Liver (tissue), 3 donors: ENCODE measurements around the gene VASN.

Experiments
- EGR1 ChIP-seq, 2 donors: IDR thresholded peaks; 2 replicates each; pipeline ENCODE4 v1.6.1; 2016 to 2018; ENCODE audit warnings: antibody characterized with exemption in 2 of 2, low read depth in 2 of 2
- GABPA ChIP-seq, 2 donors: IDR thresholded peaks in 1 of 2; conservative IDR thresholded peaks in 1 of 2; 2 replicates each; pipeline ENCODE4 v1.6.1; 2016; ENCODE audit warnings: antibody characterized with exemption in 2 of 2, mild to moderate bottlenecking in 1 of 2, moderate library complexity in 1 of 2
- SP1 ChIP-seq: IDR thresholded peaks from 2 replicates; pipeline ENCODE4 v1.6.1; 2018; ENCODE audit warnings: antibody characterized with exemption, mild to moderate bottlenecking
- YY1 ChIP-seq: IDR thresholded peaks from 2 replicates; pipeline ENCODE4 v1.6.1; 2016; ENCODE audit warnings: antibody characterized with exemption, mild to moderate bottlenecking
- TF ChIP-seq, protein P1 (sequence below): fragments of 150-350 bp; IDR thresholded peaks from 2 replicates; pipeline ENCODE4 v1.5.1; 2017; ENCODE audit warnings: improper control_type of control experiment, low read depth, low read length; ENCODE audit not compliant: missing input control
- TF ChIP-seq, protein P2 (sequence below): IDR thresholded peaks from 2 replicates; pipeline ENCODE4 v1.6.1; 2016; ENCODE audit warnings: antibody characterized with exemption
- TF ChIP-seq, protein P3 (sequence below): IDR thresholded peaks from 2 replicates; pipeline ENCODE4 v1.6.1; 2016; ENCODE audit warnings: antibody characterized with exemption, mild to moderate bottlenecking
- TF ChIP-seq, protein P4 (sequence below): IDR thresholded peaks from 2 replicates; pipeline ENCODE4 v1.6.1; 2016; ENCODE audit warnings: antibody characterized with exemption
- donor health status: healthy.
- donor health status: healthy.

DNA sequence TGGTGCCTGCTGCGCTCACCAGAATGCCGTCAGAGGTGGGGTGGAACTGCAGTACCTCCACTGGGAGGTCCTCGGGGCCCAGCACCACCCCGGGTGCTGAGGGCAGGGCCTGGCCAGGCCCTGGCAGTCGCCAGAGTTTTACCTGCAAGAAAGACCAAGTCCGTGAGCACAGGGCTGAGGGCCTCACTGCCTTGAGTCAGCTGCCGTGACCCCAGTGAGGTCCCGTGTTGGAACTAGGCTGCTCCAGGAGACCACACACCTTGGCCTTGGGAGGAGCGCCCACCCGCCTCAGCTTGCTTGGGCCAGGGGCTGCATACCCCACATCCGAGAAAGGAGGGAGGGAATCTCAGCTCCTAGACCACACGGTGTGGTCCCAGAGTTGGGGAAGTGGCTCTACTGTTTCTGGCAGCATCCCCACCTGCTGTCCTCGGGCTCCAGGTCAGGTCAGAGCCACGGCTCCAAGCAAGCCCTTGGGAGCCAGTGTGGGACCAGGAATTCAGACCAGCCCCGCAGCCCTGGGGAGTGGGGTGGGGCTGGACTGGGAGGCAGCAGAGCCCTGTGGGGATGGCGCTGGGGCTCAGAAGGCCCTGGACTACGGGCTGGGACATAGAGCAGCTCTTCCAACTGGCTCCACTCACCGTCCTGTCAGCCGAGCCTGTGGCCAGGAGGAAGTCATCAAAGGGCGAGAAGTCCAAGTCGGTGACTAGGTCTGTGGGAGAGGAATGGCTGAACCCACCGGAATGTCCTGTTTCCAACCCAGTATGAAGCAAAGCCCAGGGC lies 36.1 kb downstream of the VASN start:
- TF ChIP-seq YY1: no peak
- no peak for TF ChIP-seq GABPA (IDR thresholded peaks at IDR 0.05 in 1 of 2, conservative IDR thresholded peaks at IDR 0.05 in 1 of 2)
- TF ChIP-seq, protein P1, sequence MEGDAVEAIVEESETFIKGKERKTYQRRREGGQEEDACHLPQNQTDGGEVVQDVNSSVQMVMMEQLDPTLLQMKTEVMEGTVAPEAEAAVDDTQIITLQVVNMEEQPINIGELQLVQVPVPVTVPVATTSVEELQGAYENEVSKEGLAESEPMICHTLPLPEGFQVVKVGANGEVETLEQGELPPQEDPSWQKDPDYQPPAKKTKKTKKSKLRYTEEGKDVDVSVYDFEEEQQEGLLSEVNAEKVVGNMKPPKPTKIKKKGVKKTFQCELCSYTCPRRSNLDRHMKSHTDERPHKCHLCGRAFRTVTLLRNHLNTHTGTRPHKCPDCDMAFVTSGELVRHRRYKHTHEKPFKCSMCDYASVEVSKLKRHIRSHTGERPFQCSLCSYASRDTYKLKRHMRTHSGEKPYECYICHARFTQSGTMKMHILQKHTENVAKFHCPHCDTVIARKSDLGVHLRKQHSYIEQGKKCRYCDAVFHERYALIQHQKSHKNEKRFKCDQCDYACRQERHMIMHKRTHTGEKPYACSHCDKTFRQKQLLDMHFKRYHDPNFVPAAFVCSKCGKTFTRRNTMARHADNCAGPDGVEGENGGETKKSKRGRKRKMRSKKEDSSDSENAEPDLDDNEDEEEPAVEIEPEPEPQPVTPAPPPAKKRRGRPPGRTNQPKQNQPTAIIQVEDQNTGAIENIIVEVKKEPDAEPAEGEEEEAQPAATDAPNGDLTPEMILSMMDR: no peak
- TF ChIP-seq, protein P2, sequence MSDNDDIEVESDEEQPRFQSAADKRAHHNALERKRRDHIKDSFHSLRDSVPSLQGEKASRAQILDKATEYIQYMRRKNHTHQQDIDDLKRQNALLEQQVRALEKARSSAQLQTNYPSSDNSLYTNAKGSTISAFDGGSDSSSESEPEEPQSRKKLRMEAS: no peak
- no peak for TF ChIP-seq SP1
- TF ChIP-seq, protein P3, sequence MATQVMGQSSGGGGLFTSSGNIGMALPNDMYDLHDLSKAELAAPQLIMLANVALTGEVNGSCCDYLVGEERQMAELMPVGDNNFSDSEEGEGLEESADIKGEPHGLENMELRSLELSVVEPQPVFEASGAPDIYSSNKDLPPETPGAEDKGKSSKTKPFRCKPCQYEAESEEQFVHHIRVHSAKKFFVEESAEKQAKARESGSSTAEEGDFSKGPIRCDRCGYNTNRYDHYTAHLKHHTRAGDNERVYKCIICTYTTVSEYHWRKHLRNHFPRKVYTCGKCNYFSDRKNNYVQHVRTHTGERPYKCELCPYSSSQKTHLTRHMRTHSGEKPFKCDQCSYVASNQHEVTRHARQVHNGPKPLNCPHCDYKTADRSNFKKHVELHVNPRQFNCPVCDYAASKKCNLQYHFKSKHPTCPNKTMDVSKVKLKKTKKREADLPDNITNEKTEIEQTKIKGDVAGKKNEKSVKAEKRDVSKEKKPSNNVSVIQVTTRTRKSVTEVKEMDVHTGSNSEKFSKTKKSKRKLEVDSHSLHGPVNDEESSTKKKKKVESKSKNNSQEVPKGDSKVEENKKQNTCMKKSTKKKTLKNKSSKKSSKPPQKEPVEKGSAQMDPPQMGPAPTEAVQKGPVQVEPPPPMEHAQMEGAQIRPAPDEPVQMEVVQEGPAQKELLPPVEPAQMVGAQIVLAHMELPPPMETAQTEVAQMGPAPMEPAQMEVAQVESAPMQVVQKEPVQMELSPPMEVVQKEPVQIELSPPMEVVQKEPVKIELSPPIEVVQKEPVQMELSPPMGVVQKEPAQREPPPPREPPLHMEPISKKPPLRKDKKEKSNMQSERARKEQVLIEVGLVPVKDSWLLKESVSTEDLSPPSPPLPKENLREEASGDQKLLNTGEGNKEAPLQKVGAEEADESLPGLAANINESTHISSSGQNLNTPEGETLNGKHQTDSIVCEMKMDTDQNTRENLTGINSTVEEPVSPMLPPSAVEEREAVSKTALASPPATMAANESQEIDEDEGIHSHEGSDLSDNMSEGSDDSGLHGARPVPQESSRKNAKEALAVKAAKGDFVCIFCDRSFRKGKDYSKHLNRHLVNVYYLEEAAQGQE: no peak
- TF ChIP-seq, protein P4, sequence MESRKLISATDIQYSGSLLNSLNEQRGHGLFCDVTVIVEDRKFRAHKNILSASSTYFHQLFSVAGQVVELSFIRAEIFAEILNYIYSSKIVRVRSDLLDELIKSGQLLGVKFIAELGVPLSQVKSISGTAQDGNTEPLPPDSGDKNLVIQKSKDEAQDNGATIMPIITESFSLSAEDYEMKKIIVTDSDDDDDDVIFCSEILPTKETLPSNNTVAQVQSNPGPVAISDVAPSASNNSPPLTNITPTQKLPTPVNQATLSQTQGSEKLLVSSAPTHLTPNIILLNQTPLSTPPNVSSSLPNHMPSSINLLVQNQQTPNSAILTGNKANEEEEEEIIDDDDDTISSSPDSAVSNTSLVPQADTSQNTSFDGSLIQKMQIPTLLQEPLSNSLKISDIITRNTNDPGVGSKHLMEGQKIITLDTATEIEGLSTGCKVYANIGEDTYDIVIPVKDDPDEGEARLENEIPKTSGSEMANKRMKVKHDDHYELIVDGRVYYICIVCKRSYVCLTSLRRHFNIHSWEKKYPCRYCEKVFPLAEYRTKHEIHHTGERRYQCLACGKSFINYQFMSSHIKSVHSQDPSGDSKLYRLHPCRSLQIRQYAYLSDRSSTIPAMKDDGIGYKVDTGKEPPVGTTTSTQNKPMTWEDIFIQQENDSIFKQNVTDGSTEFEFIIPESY: no peak
- TF ChIP-seq EGR1 (IDR thresholded peaks at IDR 0.05; ENCODE audit: low read depth in 2 of 2): no peak
